ENCODE data around the gene SLC19A1.

DNA sequence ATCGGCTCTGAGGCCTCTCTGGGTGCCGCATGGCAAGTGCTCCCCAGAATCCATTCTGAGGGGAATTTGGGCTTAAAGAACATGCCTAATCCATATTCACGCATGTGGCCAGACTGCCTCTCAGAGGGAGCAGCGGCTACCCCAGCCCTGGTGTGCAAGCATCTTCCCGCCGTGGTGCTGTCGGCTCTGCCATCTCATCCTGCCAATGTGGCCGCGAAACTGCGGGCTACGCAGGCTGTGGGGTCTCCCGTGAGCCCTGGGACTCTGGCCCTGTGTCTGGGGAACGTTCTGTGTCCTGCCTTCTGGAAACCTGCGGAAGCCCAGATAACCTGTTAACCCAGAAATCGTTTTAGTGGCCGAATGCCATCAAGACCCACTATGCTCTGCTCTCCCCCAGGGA is 60.7 kb downstream of the SLC19A1 start:
- TF ChIP-seq POLR2A (IDR thresholded peaks at IDR 0.05; ENCODE audit: low read depth, low read length), result no peak
- no peak for TF ChIP-seq TAF1 (IDR thresholded peaks at IDR 0.05; ENCODE audit: borderline replicate concordance, low read depth, low read length)
